Neural crest cell (in vitro differentiated cells): ENCODE measurements around the gene ZNF385C. TPM values are rescaled to one million over a fixed set of nuclear protein-coding genes. Genes with fewer than 3 reads are reported as not detected.
A peak's percentile ranks its signal among the peaks of the same experiment; 100 is the strongest.

Source experiments
- DNase-seq: peaks from one replicate; pipeline ENCODE4 v3.0.0; 2021; ENCODE audit warnings: low read depth, mixed read lengths, low spot score
- H3K27ac Mint-ChIP-seq: one replicate; pipeline ENCODE4 v1.8.0; 2021; ENCODE audit warnings: mild to moderate bottlenecking, mixed read lengths; ENCODE audit not compliant: unreplicated experiment
- H3K27me3 Mint-ChIP-seq: 2 replicates; pipeline ENCODE4 v1.8.0; 2021; ENCODE audit warnings: low read depth, mild to moderate bottlenecking, mixed read lengths
- H3K36me3 Mint-ChIP-seq: 2 replicates; pipeline ENCODE4 v1.8.0; 2021; ENCODE audit warnings: low read depth, mild to moderate bottlenecking, mixed read lengths
- H3K4me1 Mint-ChIP-seq: 2 replicates; pipeline ENCODE4 v1.8.0; 2021; ENCODE audit warnings: mixed read lengths
- H3K4me3 Mint-ChIP-seq: one replicate; pipeline ENCODE4 v1.8.0; 2021; ENCODE audit warnings: mild to moderate bottlenecking, mixed read lengths
- H3K9me3 Mint-ChIP-seq: 2 replicates; pipeline ENCODE4 v1.8.0; 2021; ENCODE audit warnings: mixed read lengths
- CTCF ChIP-seq: fragments of 200-600 bp; sonication (generic); conservative IDR thresholded peaks from 2 replicates; pipeline ENCODE4 v1.5.0; 2021; ENCODE audit warnings: antibody characterized with exemption, mild to moderate bottlenecking
- total RNA-seq: library from RNA; stranded (reverse); gene quantifications from 2 replicates; pipeline ENCODE4 v1.2.1, GENCODE V29; 2021

Gene ZNF385C
- total RNA-seq, 1 donor from 2014 or later: 1.3 TPM

- no peaks in the 10 kb centered on the region for H3K36me3 Mint-ChIP-seq
- H3K4me1 Mint-ChIP-seq: peaks cover 7% of the 10 kb centered on the region
- no peaks in the 10 kb centered on the region for H3K9me3 Mint-ChIP-seq
- peak; percentile 90 for DNase-seq
- peak; percentile 81 for TF ChIP-seq CTCF
- H3K27me3 Mint-ChIP-seq: peaks cover 52% of the 10 kb centered on the region
- no peak overlapping the region for H3K4me3 Mint-ChIP-seq
- H3K27ac Mint-ChIP-seq: no peak overlapping the region
Observed at GRCh38 chr17:42101513-42102292, 3.4 kb upstream of the ZNF385C start.

GRCh38 chr17:42098730-42099399 is 592 bp upstream of the ZNF385C start:
- Mint-ChIP-seq H3K4me3 (no peak overlapping the region), H3K9me3 (no peaks in the 10 kb centered on the region), H3K27ac (no peak overlapping the region)

GRCh38 chr17:42096360-42097111 is 1.7 kb downstream of the ZNF385C start:
- Mint-ChIP-seq H3K9me3 (no peaks in the 10 kb centered on the region), H3K27ac (no peak overlapping the region), H3K36me3 (no peaks in the 10 kb centered on the region), H3K4me1 (peaks cover 12% of the 10 kb centered on the region), H3K4me3 (no peak overlapping the region), H3K27me3 (peaks cover 43% of the 10 kb centered on the region)
- no peak for DNase-seq
- no peak for TF ChIP-seq CTCF

More at GRCh38 chr17:42098730-42099399, 592 bp upstream of the ZNF385C start:
- no peak for TF ChIP-seq CTCF
- peaks cover 13% of the 10 kb centered on the region for H3K4me1 Mint-ChIP-seq
- H3K36me3 Mint-ChIP-seq: no peaks in the 10 kb centered on the region
- peaks cover 48% of the 10 kb centered on the region for H3K27me3 Mint-ChIP-seq
- DNase-seq: no peak

GRCh38 chr17:42094375-42095069 is 3.8 kb downstream of the ZNF385C start:
- no peak for TF ChIP-seq CTCF
- H3K9me3 Mint-ChIP-seq: no peaks in the 10 kb centered on the region
- no peak for DNase-seq
- H3K27ac Mint-ChIP-seq: peak overlapping the region; percentile 3
- H3K4me3 Mint-ChIP-seq: no peak overlapping the region
- H3K36me3 Mint-ChIP-seq: no peaks in the 10 kb centered on the region
- peaks cover 39% of the 10 kb centered on the region for H3K27me3 Mint-ChIP-seq
- peaks cover 15% of the 10 kb centered on the region for H3K4me1 Mint-ChIP-seq

- no peak overlapping the region for H3K27ac Mint-ChIP-seq
- peaks cover 25% of the 10 kb centered on the region for H3K27me3 Mint-ChIP-seq
Observed at GRCh38 chr17:42092939-42093338, 5.3 kb downstream of the ZNF385C start.

More at GRCh38 chr17:42092939-42093338, 5.3 kb downstream of the ZNF385C start:
- TF ChIP-seq CTCF: no peak
- Mint-ChIP-seq H3K9me3 (no peaks in the 10 kb centered on the region), H3K4me3 (no peak overlapping the region), H3K4me1 (peaks cover 20% of the 10 kb centered on the region), H3K36me3 (no peaks in the 10 kb centered on the region)
- DNase-seq: no peak
